ENCODE data around the gene TMEM132C. TPM values are rescaled to one million over a fixed set of nuclear protein-coding genes. Genes with fewer than 3 reads are reported as not detected.
A peak's percentile ranks its signal among the peaks of the same experiment; 100 is the strongest.

The TMEM132C gene
- total and polyA plus RNA-seq, 8 donors: 0.50 to 36.6 (median 33.2) TPM

- H3K4me1 ChIP-seq: peaks cover 0 to 4% of the 10 kb centered on the region in 2 donors
- peaks cover 0 to 41% of the 10 kb centered on the region in 2 donors for H3K27me3 ChIP-seq
- DNase-seq (peak in 1 of 4 donors; percentile 75), ATAC-seq (no peak)
- intact Hi-C loops (cut with DNase I): no loop called here
- TF ChIP-seq CTCF (IDR thresholded peaks at IDR 0.05): no peak
- H3K4me3 ChIP-seq: no peak overlapping the region
- H3K36me3 ChIP-seq: no peaks in the 10 kb centered on the region
- peaks cover 0 to 5% of the 10 kb centered on the region in 2 donors for H3K9me3 ChIP-seq
- H3K27ac ChIP-seq: no peak overlapping the region
These were observed 69.5 kb downstream of the TMEM132C start for GRCh38 chr12:128336204-128337070.

GRCh38 chr12:128337071-128337345 lies 70.0 kb downstream of the TMEM132C start:
- H3K36me3 ChIP-seq: no peaks in the 10 kb centered on the region
- no peak overlapping the region for H3K4me3 ChIP-seq
- H3K9me3 ChIP-seq: peaks cover 0 to 5% of the 10 kb centered on the region in 2 donors
- no peak for TF ChIP-seq CTCF (IDR thresholded peaks at IDR 0.05)
- DNase-seq: no peak
- H3K27me3 ChIP-seq: peaks cover 0 to 46% of the 10 kb centered on the region in 2 donors
- H3K4me1 ChIP-seq: peaks cover 0 to 4% of the 10 kb centered on the region in 2 donors
- intact Hi-C loops (cut with DNase I): no loop called here
- ATAC-seq: no peak
- H3K27ac ChIP-seq: no peak overlapping the region

GRCh38 chr12:128337431-128338170 lies 70.6 kb downstream of the TMEM132C start:
- Histone ChIP-seq H3K36me3 (no peaks in the 10 kb centered on the region), H3K27me3 (peaks cover 0 to 47% of the 10 kb centered on the region in 2 donors), H3K9me3 (peaks cover 0 to 5% of the 10 kb centered on the region in 2 donors), H3K27ac (no peak overlapping the region), H3K4me1 (peaks cover 0 to 4% of the 10 kb centered on the region in 2 donors), H3K4me3 (no peak overlapping the region)
- ATAC-seq: no peak
- intact Hi-C loops (cut with DNase I): no loop called here
- DNase-seq: no peak
- no peak for TF ChIP-seq CTCF (IDR thresholded peaks at IDR 0.05)

- peaks cover 0 to 4% of the 10 kb centered on the region in 2 donors for H3K4me1 ChIP-seq
- intact Hi-C loops (cut with DNase I): no loop called here
- no peak overlapping the region for H3K27ac ChIP-seq
- no peak for TF ChIP-seq CTCF (IDR thresholded peaks at IDR 0.05)
- no peaks in the 10 kb centered on the region for H3K36me3 ChIP-seq
- H3K4me3 ChIP-seq: no peak overlapping the region
- DNase-seq (peak in 2 of 4 donors; percentile 87 to 90), ATAC-seq (peak; percentile 21)
- peaks cover 0 to 5% of the 10 kb centered on the region in 2 donors for H3K9me3 ChIP-seq
- H3K27me3 ChIP-seq: peaks cover 0 to 47% of the 10 kb centered on the region in 2 donors
These were observed 71.6 kb downstream of the TMEM132C start for GRCh38 chr12:128338386-128339125.
